Right lobe of liver (tissue), 4 donors: ENCODE data around the gene BRD4.

Experiments
- CTCF ChIP-seq, 4 donors: fragments of 200-600 bp in 3 of 4; fragments of 450-650 bp in 1 of 4; IDR thresholded peaks; one replicate each; pipeline versions ENCODE4 v1.5.1 to v1.8.0; 2016 to 2022; ENCODE audit warnings: antibody characterized with exemption in 4 of 4, mild to moderate bottlenecking in 2 of 4
- POLR2A ChIP-seq: fragments of 450-650 bp; IDR thresholded peaks from one replicate; pipeline ENCODE4 v1.6.1; 2017; ENCODE audit warnings: antibody characterized with exemption, mild to moderate bottlenecking
- donor health status: DM: no; HTN: no; CAD: no.
- donor health status: DM: no; HTN: no; CAD: no.
- donor health status: DM: no; HTN: yes; CAD: no.

GRCh38 chr19:15284091-15284490 lies 48.2 kb downstream of the BRD4 start:
- TF ChIP-seq CTCF (IDR thresholded peaks at IDR 0.05) (no peak), POLR2A (no peak)
